COLO829 (cell line): ENCODE measurements around the gene NABP2.
A peak's percentile ranks its signal among the peaks of the same experiment; 100 is the strongest.
"Not testable (repeated sequence)": the region's sequence is repeated elsewhere in the genome, so short reads cannot be mapped to it uniquely, and the experiment has no call there.

Source experiments
- DNase-seq: peaks from one replicate; pipeline ENCODE4 v3.0.0; 2012; ENCODE audit warnings: low spot score

Gene NABP2

GRCh38 chr12:56224102-56224701 lies at the start of gene NABP2:
TSS of gene NABP2 (plus strand) at chr12:56224342. CDS start at chr12:56224857, 515 bp downstream.
- DNase-seq = peak; percentile 96

- DNase-seq = no peak
These were observed 45.8 kb upstream of the NABP2 start for GRCh38 chr12:56178347-56178746.

GRCh38 chr12:56186957-56187356 lies 37.2 kb upstream of the NABP2 start:
- no peak for DNase-seq

- DNase-seq = no peak
These were observed 35.9 kb upstream of the NABP2 start for GRCh38 chr12:56188131-56188777.

GRCh38 chr12:56188778-56189098 lies 35.4 kb upstream of the NABP2 start:
- DNase-seq = no peak

GRCh38 chr12:56189099-56189917 lies 34.8 kb upstream of the NABP2 start, which contains the start of gene SMARCC2:
TSS of gene SMARCC2 (minus strand) at chr12:56189483. CDS start at chr12:56189461, 22 bp downstream.
- peak; percentile 90 for DNase-seq

- peak; percentile 69 for DNase-seq
These were observed 34.0 kb upstream of the NABP2 start for GRCh38 chr12:56189918-56190694.

- DNase-seq = no peak
These were observed 33.4 kb upstream of the NABP2 start for GRCh38 chr12:56190695-56191155.

- no peak for DNase-seq
These were observed 31.6 kb upstream of the NABP2 start for GRCh38 chr12:56192582-56192981.

GRCh38 chr12:56193025-56193578 lies 31.0 kb upstream of the NABP2 start:
- peak; percentile 71 for DNase-seq

GRCh38 chr12:56196818-56197550 lies 27.2 kb upstream of the NABP2 start:
- DNase-seq = not testable (repeated sequence)

- DNase-seq = no peak
These were observed 26.1 kb upstream of the NABP2 start for GRCh38 chr12:56197921-56198635.

- no peak for DNase-seq
These were observed 25.3 kb upstream of the NABP2 start for GRCh38 chr12:56198836-56199235.

- no peak for DNase-seq
These were observed 21.8 kb upstream of the NABP2 start for GRCh38 chr12:56202366-56202765.

GRCh38 chr12:56202838-56203237 lies 21.3 kb upstream of the NABP2 start:
- DNase-seq = no peak

GRCh38 chr12:56204275-56204674 lies 19.9 kb upstream of the NABP2 start:
- DNase-seq = no peak

GRCh38 chr12:56205445-56205844 lies 18.7 kb upstream of the NABP2 start:
- DNase-seq = no peak

GRCh38 chr12:56206452-56207166 lies 17.5 kb upstream of the NABP2 start:
- DNase-seq = no peak

- DNase-seq = no peak
These were observed 16.1 kb upstream of the NABP2 start for GRCh38 chr12:56208006-56208405.

- no peak for DNase-seq
These were observed 11.8 kb upstream of the NABP2 start for GRCh38 chr12:56212361-56212760.
